ENCODE results near the gene NAIF1. TPM values are rescaled to one million over a fixed set of nuclear protein-coding genes. Genes with fewer than 3 reads are reported as not detected.
A peak's percentile ranks its signal among the peaks of the same experiment; 100 is the strongest.
"Not testable (repeated sequence)": the region's sequence is repeated elsewhere in the genome, so short reads cannot be mapped to it uniquely, and the experiment has no call there.

NAIF1 gene
- total RNA-seq, 2 donors from 2014 or later: 9.0 to 15.0 TPM

GRCh38 chr9:128082151-128082550, 15.0 kb upstream of the NAIF1 start:
- peak overlapping the region; percentile 66 for H3K27ac Mint-ChIP-seq
- H3K4me3 Mint-ChIP-seq: no peak overlapping the region
- H3K36me3 Mint-ChIP-seq (ENCODE audit: low read depth): peaks cover 48% of the 10 kb centered on the region
- H3K4me1 Mint-ChIP-seq: peaks cover 35% of the 10 kb centered on the region
- no peaks in the 10 kb centered on the region for H3K27me3 Mint-ChIP-seq
- no peaks in the 10 kb centered on the region for H3K9me3 Mint-ChIP-seq
- peak; percentile 62 for ATAC-seq (replicated peaks)

DNA sequence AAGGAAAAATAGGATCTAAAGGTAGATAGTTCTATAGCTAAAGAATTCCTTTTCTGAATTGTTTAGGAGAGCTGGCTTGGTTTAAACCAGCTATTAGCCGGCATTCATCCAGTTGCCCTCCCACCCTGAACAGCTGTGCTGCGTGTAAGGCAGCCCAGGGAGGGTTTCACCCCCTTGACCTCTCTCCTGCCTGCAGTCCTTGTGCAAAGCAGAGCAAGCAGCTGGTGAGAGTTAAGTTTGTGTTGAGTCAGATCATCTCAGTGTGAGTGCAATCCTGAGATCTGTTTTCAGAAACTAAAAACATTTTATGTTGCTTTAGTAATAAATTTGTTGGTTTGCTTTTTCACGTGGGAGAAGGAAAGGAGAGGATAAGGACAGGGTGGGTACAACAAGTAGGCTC, 13.9 kb upstream of the NAIF1 start:
- Mint-ChIP-seq H3K4me3 (peak overlapping the region; percentile 8), H3K36me3 (ENCODE audit: low read depth) (peaks cover 58% of the 10 kb centered on the region), H3K4me1 (peaks cover 40% of the 10 kb centered on the region), H3K27me3 (no peaks in the 10 kb centered on the region), H3K9me3 (no peaks in the 10 kb centered on the region), H3K27ac (peak overlapping the region; percentile 26)
- peak; percentile 31 for ATAC-seq (replicated peaks)

DNA sequence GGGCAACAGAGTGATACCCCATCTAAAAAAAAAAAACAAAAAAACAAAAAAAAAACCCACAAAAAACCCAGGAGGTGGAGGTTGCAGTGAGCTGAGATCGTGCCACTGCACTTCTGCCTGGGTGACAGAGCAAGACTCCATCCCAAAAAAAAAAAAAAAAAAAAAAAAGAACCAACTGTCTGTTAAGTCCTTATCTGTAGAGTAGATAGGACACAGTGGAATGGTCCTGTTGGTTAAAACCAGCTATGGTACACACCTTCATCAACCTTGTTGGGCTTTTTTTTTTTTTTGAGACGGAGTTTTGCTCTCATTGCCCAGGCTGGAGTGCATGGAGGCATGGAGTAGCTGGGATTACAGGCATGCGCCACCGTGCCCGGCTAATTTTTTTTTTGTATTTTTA, 13.1 kb upstream of the NAIF1 start:
- ATAC-seq (replicated peaks): no peak
- peaks cover 50% of the 10 kb centered on the region for H3K36me3 Mint-ChIP-seq (ENCODE audit: low read depth)
- peaks cover 40% of the 10 kb centered on the region for H3K4me1 Mint-ChIP-seq
- H3K27ac Mint-ChIP-seq: no peak overlapping the region
- H3K9me3 Mint-ChIP-seq: no peaks in the 10 kb centered on the region
- H3K27me3 Mint-ChIP-seq: no peaks in the 10 kb centered on the region
- H3K4me3 Mint-ChIP-seq: no peak overlapping the region

DNA sequence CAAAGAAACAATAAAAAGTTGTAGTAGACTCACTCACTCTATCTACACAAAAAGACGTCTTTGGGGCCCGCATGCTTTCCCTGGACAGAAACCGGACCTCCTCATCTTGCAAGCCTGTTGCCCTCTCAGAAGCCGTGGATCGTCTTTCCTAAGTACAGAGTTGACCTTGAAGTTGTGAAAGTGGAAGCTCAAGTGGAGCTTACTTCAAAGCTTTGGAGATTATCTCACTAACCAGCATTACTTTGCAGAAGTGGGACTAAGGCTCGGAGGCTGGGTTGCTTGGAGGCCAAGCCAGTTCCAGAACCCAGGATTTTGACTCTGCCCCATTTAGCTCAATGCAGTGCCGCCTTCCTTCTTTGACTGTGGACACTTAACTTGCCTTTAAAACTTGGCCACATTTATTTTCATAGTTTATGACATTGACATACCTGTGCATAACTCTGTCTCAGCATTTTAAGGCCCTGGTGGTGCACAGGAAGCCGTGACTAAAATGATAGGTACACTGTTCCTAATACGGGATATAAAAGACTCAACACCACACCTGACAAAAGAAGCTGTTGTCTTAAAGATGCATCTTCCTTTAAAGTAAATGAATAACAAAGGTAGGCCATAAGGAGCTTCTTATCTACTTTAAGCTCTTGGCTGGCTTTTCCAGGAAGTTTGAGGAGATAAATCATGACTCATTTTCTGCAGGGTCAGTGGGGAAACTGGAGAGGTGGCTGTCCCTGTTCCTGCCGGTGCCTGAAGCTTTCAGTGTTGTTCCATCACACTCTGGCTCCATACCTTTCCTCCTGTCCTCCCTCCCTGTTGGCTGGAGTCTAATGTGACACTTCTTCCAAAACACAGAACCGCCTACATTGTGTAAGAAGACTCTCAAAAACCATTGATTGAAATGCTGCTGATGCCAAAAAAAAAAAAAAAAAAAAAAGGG, 11.6 kb upstream of the NAIF1 start:
- H3K4me1 Mint-ChIP-seq: peaks cover 35% of the 10 kb centered on the region
- H3K36me3 Mint-ChIP-seq (ENCODE audit: low read depth): peaks cover 40% of the 10 kb centered on the region
- ATAC-seq (replicated peaks): peak; percentile 41
- peak overlapping the region; percentile 46 for H3K27ac Mint-ChIP-seq
- no peaks in the 10 kb centered on the region for H3K27me3 Mint-ChIP-seq
- H3K4me3 Mint-ChIP-seq: peak overlapping the region; percentile 55
- no peaks in the 10 kb centered on the region for H3K9me3 Mint-ChIP-seq

- H3K36me3 Mint-ChIP-seq (ENCODE audit: low read depth): peaks cover 38% of the 10 kb centered on the region
- H3K27ac Mint-ChIP-seq: peak overlapping the region; percentile 46
- peaks cover 34% of the 10 kb centered on the region for H3K4me1 Mint-ChIP-seq
- ATAC-seq (replicated peaks): peak; percentile 35
- H3K4me3 Mint-ChIP-seq: peak overlapping the region; percentile 55
- no peaks in the 10 kb centered on the region for H3K9me3 Mint-ChIP-seq
- no peaks in the 10 kb centered on the region for H3K27me3 Mint-ChIP-seq
Measured at GRCh38 chr9:128077847-128078503, 10.9 kb upstream of the NAIF1 start.

DNA sequence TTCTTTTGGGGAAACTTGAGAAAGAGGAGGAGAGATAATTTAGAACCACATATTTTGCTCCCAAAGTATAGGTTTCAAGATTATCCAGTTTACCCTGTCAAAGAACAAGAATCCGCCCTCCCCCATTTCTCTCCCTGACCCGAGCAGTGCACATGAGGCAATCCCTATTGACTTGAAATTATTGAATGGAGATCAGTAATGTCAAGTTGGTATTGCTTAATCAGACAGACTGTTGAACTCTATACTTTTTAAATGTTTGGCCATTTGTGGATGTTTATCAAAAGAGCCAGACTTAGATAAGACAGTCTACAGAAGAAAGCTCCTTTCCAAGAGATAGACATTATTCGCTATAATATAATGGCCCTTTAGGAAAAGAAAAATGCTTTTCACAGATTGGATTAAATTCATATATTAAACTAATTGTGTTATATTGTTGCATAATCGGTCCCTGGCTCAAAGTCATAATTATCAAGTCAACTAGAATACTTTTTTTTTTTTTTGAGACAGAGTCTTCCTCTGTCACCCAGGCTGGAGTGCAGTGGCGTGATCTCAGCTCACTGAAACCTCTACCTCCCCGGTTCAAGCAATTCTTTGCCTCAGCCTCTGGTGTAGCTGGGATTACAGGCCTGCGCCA, 6.2 kb upstream of the NAIF1 start:
- Mint-ChIP-seq H3K27me3 (no peaks in the 10 kb centered on the region), H3K4me1 (peaks cover 22% of the 10 kb centered on the region), H3K36me3 (ENCODE audit: low read depth) (peaks cover 48% of the 10 kb centered on the region), H3K27ac (peak overlapping the region; percentile 90), H3K9me3 (no peaks in the 10 kb centered on the region), H3K4me3 (no peak overlapping the region)
- no peak for ATAC-seq (replicated peaks)

DNA sequence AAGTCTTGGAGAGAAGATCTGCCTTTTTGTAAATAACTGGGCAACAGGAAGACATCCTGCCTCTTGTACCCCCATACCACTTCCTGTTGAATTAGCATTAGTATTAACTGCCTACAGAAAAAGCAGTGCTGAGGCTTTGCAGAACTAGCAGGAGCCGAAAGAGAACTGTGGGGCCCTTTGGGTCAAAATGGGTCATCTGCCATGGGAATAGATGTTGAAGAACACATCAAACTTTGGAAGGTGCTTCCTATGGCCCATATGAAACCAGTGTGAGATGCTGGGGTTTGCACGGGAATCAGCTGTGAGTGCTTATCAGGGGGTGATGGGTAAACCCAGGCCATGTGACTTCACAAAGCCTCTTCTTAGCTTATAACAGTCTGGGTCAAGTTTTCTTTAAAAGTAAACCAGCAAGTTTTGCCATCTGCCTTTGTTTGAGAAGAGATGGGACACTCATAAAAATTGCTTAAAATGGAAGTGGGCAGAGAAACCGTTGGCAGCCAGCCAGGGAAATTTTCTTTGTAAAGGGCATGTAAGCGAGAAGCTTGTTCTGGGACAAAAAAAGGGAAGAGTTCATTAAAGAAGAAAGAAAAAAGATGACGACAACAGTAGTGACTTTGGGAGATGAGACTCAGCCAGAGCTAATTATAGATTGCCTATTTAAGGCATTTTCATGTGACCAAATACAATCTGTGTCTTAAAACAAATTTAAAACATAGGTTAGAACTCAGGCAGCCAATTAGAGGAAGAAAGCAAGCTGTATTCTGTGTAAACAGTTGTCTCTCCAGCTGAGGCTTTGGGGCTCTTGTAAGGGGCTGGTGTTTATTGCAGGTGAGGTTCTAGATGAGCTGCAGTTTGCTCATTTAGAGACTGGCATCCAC, 5.3 kb upstream of the NAIF1 start:
- Mint-ChIP-seq H3K4me1 (peaks cover 16% of the 10 kb centered on the region), H3K27ac (peak overlapping the region; percentile 90), H3K36me3 (ENCODE audit: low read depth) (peaks cover 39% of the 10 kb centered on the region), H3K4me3 (no peak overlapping the region), H3K9me3 (no peaks in the 10 kb centered on the region), H3K27me3 (no peaks in the 10 kb centered on the region)
- ATAC-seq (replicated peaks): no peak

DNA sequence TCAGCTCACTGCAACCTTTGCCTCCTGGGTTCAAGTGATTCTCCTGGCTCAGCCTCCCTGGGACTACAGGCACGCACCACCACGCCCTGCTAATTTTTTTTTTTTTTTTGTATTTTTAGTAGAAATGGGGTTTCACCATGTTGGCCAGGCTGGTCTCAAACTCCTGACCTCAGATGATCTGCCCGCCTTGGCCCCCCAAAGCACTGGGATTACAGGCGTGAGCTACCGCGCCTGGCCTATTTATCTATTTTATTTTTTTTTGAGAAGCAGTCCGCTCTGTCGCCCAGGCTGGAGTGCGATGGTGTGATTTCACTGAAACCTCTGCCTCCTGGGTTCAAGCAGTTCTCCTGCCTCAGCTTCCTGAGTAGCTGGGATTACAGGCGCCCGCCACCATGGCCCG, 4.4 kb upstream of the NAIF1 start:
- H3K36me3 Mint-ChIP-seq (ENCODE audit: low read depth): peaks cover 30% of the 10 kb centered on the region
- not testable (repeated sequence) for H3K9me3 Mint-ChIP-seq; H3K27me3 Mint-ChIP-seq; H3K4me3 Mint-ChIP-seq; ATAC-seq (replicated peaks)
- peaks cover 11% of the 10 kb centered on the region for H3K4me1 Mint-ChIP-seq
- H3K27ac Mint-ChIP-seq: peak overlapping the region; percentile 90

- Mint-ChIP-seq H3K27ac (peak overlapping the region; percentile 69), H3K36me3 (ENCODE audit: low read depth) (peaks cover 26% of the 10 kb centered on the region), H3K4me1 (peaks cover 14% of the 10 kb centered on the region), H3K9me3 (no peaks in the 10 kb centered on the region), H3K4me3 (no peak overlapping the region), H3K27me3 (no peaks in the 10 kb centered on the region)
- no peak for ATAC-seq (replicated peaks)
Measured at GRCh38 chr9:128070874-128071273, 3.8 kb upstream of the NAIF1 start.

GRCh38 chr9:128068386-128069205, 1.5 kb upstream of the NAIF1 start:
- peaks cover 21% of the 10 kb centered on the region for H3K4me1 Mint-ChIP-seq

GRCh38 chr9:128067645-128068385, 695 bp upstream of the NAIF1 start, which contains the start of gene SLC25A25:
TSS of gene SLC25A25 (plus strand) at chr9:128068232. CDS start at chr9:128068320, 88 bp downstream.
- Mint-ChIP-seq H3K27me3 (no peaks in the 10 kb centered on the region), H3K4me3 (no peak within 1 kb of the TSS), H3K9me3 (no peaks in the 10 kb centered on the region), H3K27ac (peak within 1 kb of the TSS; percentile 93), H3K4me1 (peaks cover 21% of the 10 kb centered on the region), H3K36me3 (ENCODE audit: low read depth) (peaks cover 26% of the 10 kb centered on the region)
- ATAC-seq (replicated peaks): peak; percentile 83

More at GRCh38 chr9:128068386-128069205, 1.5 kb upstream of the NAIF1 start:
- Mint-ChIP-seq H3K27ac (peak overlapping the region; percentile 93), H3K9me3 (no peaks in the 10 kb centered on the region), H3K36me3 (ENCODE audit: low read depth) (peaks cover 26% of the 10 kb centered on the region), H3K27me3 (no peaks in the 10 kb centered on the region), H3K4me3 (no peak overlapping the region)
- peak; percentile 3 for ATAC-seq (replicated peaks)

DNA sequence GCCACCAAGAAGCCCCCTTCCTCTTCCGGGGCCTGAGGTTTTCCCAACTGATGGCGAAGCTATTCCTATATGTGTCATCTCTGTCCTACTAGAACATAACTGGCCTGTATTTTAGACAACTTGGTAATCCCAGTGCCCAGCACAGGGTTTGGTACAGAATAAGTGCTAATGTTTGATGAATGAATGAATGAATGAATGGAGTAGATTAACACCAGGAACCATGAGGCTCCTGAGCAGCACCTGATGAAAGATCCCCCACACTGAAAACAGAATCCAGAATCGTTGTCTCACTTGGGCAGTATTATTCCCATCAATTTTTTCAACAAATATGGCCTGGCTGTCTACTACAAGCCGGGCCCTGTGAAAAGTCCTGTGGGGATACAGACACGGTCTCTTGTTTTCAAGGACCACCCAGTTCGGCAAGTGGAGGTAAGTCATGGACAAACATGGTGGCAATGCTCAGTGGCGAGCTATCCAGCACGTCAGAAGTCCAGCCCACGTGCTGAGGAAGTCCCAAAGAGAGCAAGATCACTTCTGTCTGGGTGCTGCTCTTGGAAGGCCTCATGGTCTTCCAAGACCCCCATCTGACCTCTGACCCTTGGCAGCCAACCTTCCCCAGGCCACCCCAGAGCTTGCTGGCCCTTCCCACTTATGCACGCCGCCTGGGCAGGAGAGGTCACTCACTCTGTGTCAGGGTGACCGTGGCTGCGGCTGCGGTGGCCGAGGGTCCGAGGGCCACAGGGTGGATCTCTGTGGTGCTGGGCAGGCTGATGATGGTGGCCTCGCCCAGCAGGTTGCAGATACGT, 1.0 kb downstream of the NAIF1 start:
- Mint-ChIP-seq H3K9me3 (no peaks in the 10 kb centered on the region), H3K36me3 (ENCODE audit: low read depth) (peaks cover 13% of the 10 kb centered on the region), H3K4me1 (peaks cover 16% of the 10 kb centered on the region), H3K27me3 (no peaks in the 10 kb centered on the region), H3K27ac (no peak overlapping the region), H3K4me3 (no peak overlapping the region)
- ATAC-seq (replicated peaks): no peak

All from activated T-helper 17 cell treated with anti-CD3 and anti-CD28 coated beads, Interleukin-2, amount 50 U/mL, for 72 hours (primary cell).